HCT116 (cell line): Measurements from ENCODE around the gene TEAD1. TPM values are rescaled to one million over a fixed set of nuclear protein-coding genes. Genes with fewer than 3 reads are reported as not detected.

Source experiments
- ATAC-seq: fragments of 200-7000 bp; cut with Tn5 transposase; 2 replicates; pipeline ENCODE4 v1.9.1; 2020; ENCODE audit warnings: mild to moderate bottlenecking, moderate library complexity
- BruUV-seq: library from RNA; stranded (reverse); fragments of 400-500 nt; replicated peaks from 2 replicates; lab custom pipeline; 2021; lab: Mats Ljungman, UMichigan
- CTCF ChIA-PET: fragments of 300-600 bp; sonication (Branson Sonifier 250); formaldehyde crosslinking; loops from one replicate; lab custom pipeline; 2021; ENCODE audit warnings: antibody characterized with exemption; lab: Charles Lee
- POLR2A ChIA-PET: fragments of 300-600, 350-600 bp; sonication (Branson Sonifier 250); formaldehyde crosslinking; loops from one replicate; lab custom pipeline; 2021; ENCODE audit warnings: antibody characterized with exemption; lab: Charles Lee
- RAD21 ChIA-PET, 2 experiments: fragments of 300-600 bp; sonication (Branson Sonifier 250); formaldehyde crosslinking; loops; one replicate each; lab custom pipeline; 2023; ENCODE audit warnings: low total read pairs in 2 of 2; ENCODE audit not compliant: uncharacterized antibody in 2 of 2, unreplicated experiment in 2 of 2, low non-redundant PET in 1 of 2; lab: Charles Lee
- DNase-seq: peaks from one replicate; pipeline ENCODE4 v3.0.0-alpha.2; 2010; ENCODE audit warnings: low read depth, low spot score
- H2AFZ ChIP-seq: fragments of 200-600 bp; shearing (Covaris generic), sonication (generic); 2 replicates; pipeline ENCODE4 v1.6.1; 2017; ENCODE audit warnings: low read depth, mixed run types, mixed read lengths, antibody characterized with exemption, low read length; ENCODE audit not compliant: poor library complexity, severe bottlenecking
- H3K27ac ChIP-seq: 2 replicates; pipeline ENCODE4 v1.5.1; 2012; ENCODE audit warnings: low read depth, low read length
- H3K27me3 ChIP-seq: fragments of 200-600 bp; sonication (generic); 2 replicates; pipeline ENCODE4 v1.6.1; 2016; ENCODE audit warnings: mixed run types, low read length, mixed read lengths; ENCODE audit not compliant: insufficient read depth
- H3K36me3 ChIP-seq, 2 experiments: fragments of 200-500 bp in 1 of 2; fragments of 200-600 bp in 1 of 2; sonication (Bioruptor generic) in 1 of 2; sonication (generic) in 1 of 2; 2 replicates each; pipeline versions ENCODE4 v1.5.1 to v1.6.1; 2014 to 2016; ENCODE audit warnings: low read length in 2 of 2, inconsistent platforms in 1 of 2, mixed read lengths in 1 of 2, mixed run types in 1 of 2; ENCODE audit not compliant: insufficient read depth in 2 of 2, control insufficient read depth in 1 of 2
- H3K4me1 ChIP-seq, 2 experiments: fragments of 200-600 bp in 1 of 2; sonication (generic) in 1 of 2; 2 replicates each; pipeline versions ENCODE4 v1.5.1 to v1.6.1; 2012 to 2017; ENCODE audit warnings: low read length in 2 of 2, inconsistent platforms in 1 of 2, mild to moderate bottlenecking in 1 of 2, mixed read lengths in 1 of 2, mixed run types in 1 of 2, moderate library complexity in 1 of 2; ENCODE audit not compliant: insufficient read depth in 2 of 2, control insufficient read depth in 1 of 2
- H3K4me2 ChIP-seq: fragments of 200-600 bp; sonication (generic); 2 replicates; pipeline ENCODE4 v1.6.1; 2017; ENCODE audit warnings: mixed run types, low read length, mixed read lengths
- H3K4me3 ChIP-seq, 2 experiments: fragments of 200-600 bp in 1 of 2; sonication (generic) in 1 of 2; replicated peaks in 1 of 2; 2 replicates each; pipeline ENCODE4 v1.5.1; 2011 to 2016; ENCODE audit warnings: low read length in 2 of 2, control low read depth in 1 of 2, low read depth in 1 of 2, mild to moderate bottlenecking in 1 of 2, mixed read lengths in 1 of 2, mixed run types in 1 of 2
- H3K79me2 ChIP-seq: fragments of 200-600 bp; sonication (generic); 2 replicates; pipeline ENCODE4 v1.6.1; 2017; ENCODE audit warnings: mild to moderate bottlenecking, mixed run types, low read length, moderate library complexity, mixed read lengths; ENCODE audit not compliant: insufficient read depth
- H3K9ac ChIP-seq: fragments of 200-600 bp; sonication (generic); 2 replicates; pipeline ENCODE4 v1.6.1; 2016; ENCODE audit warnings: low read length, mixed read lengths
- H3K9me2 ChIP-seq: fragments of 200-600 bp; sonication (generic), shearing (Covaris generic); 2 replicates; pipeline ENCODE4 v1.6.1; 2017; ENCODE audit warnings: mixed run types, mild to moderate bottlenecking, moderate library complexity; ENCODE audit not compliant: insufficient read depth
- H3K9me3 ChIP-seq, 2 experiments: fragments of 200-500 bp in 1 of 2; fragments of 200-600 bp in 1 of 2; sonication (Bioruptor generic) in 1 of 2; sonication (generic) in 1 of 2; 2 replicates each; pipeline ENCODE4 v1.6.1; 2014 to 2017; ENCODE audit warnings: low read length in 2 of 2, mixed read lengths in 2 of 2, inconsistent platforms in 1 of 2, low read depth in 1 of 2, mild to moderate bottlenecking in 1 of 2, mixed run types in 1 of 2, moderate library complexity in 1 of 2; ENCODE audit not compliant: control insufficient read depth in 1 of 2, insufficient read depth in 1 of 2
- H4K20me1 ChIP-seq: fragments of 200-600 bp; sonication (generic), shearing (Covaris generic); 2 replicates; pipeline ENCODE4 v1.6.1; 2017; ENCODE audit warnings: mixed run types, mild to moderate bottlenecking, moderate library complexity; ENCODE audit not compliant: insufficient read depth
- CBX3 ChIP-seq: IDR thresholded peaks from 2 replicates; pipeline ENCODE4 v1.6.1; 2012; ENCODE audit warnings: low read depth
- CEBPB ChIP-seq: IDR thresholded peaks from 2 replicates; pipeline ENCODE4 v1.6.1; 2012; ENCODE audit warnings: low read depth
- CTCF ChIP-seq, 3 experiments: fragments of 200-600 bp in 1 of 3; sonication (generic) in 1 of 3; IDR thresholded peaks in 2 of 3; conservative IDR thresholded peaks in 1 of 3; 2 replicates each; pipeline ENCODE4 v1.5.1; 2012 to 2017; ENCODE audit warnings: low read depth in 2 of 3, low read length in 2 of 3, antibody characterized with exemption in 1 of 3, borderline replicate concordance in 1 of 3, control low read depth in 1 of 3, mild to moderate bottlenecking in 1 of 3, mixed read lengths in 1 of 3, mixed run types in 1 of 3, moderate library complexity in 1 of 3; ENCODE audit not compliant: insufficient read depth in 1 of 3
- EGR1 ChIP-seq: IDR thresholded peaks from 2 replicates; pipeline ENCODE4 v1.6.1; 2012; ENCODE audit warnings: low read depth
- ELF1 ChIP-seq: IDR thresholded peaks from 2 replicates; pipeline ENCODE4 v1.6.1; 2012; ENCODE audit warnings: low read depth, borderline replicate concordance
- EZH2 ChIP-seq: fragments of 200-600 bp; sonication (generic); IDR thresholded peaks from 2 replicates; pipeline ENCODE4 v1.6.1; 2017; ENCODE audit warnings: antibody characterized with exemption, mixed run types
- EZH2phosphoT487 ChIP-seq: fragments of 200-600 bp; IDR thresholded peaks from 2 replicates; pipeline ENCODE4 v1.6.1; 2018; ENCODE audit warnings: antibody characterized with exemption, borderline replicate concordance
- FOSL1 ChIP-seq: IDR thresholded peaks from 2 replicates; pipeline ENCODE4 v1.6.1; 2012; ENCODE audit warnings: low read depth
- JUND ChIP-seq: IDR thresholded peaks from 2 replicates; pipeline ENCODE4 v1.6.1; 2012
- MAX ChIP-seq: IDR thresholded peaks from 2 replicates; pipeline ENCODE4 v1.6.1; 2012
- POLR2A ChIP-seq: IDR thresholded peaks from 2 replicates; pipeline ENCODE4 v1.7.0; 2011; ENCODE audit warnings: borderline replicate concordance; ENCODE audit not compliant: insufficient read depth, insufficient read length; ENCODE audit errors: extremely low read depth
- RAD21 ChIP-seq: IDR thresholded peaks from 2 replicates; pipeline ENCODE4 v1.6.1; 2012; ENCODE audit warnings: low read depth, mild to moderate bottlenecking
- SRF ChIP-seq: IDR thresholded peaks from 2 replicates; pipeline ENCODE4 v1.6.1; 2012; ENCODE audit warnings: low read depth
- TCF7L2 ChIP-seq: IDR thresholded peaks from 2 replicates; pipeline ENCODE4 v1.7.0; 2011; ENCODE audit warnings: borderline replicate concordance, inconsistent platforms; ENCODE audit not compliant: insufficient read depth, insufficient read length; ENCODE audit errors: extremely low read depth
- ZFX ChIP-seq: fragments of 450-650 bp; IDR thresholded peaks from 2 replicates; pipeline ENCODE4 v1.6.1; 2017
- ZNF274 ChIP-seq: fragments of 200-500 bp; sonication (Bioruptor generic); IDR thresholded peaks from 2 replicates; pipeline ENCODE4 v1.6.1; 2014; ENCODE audit warnings: mild to moderate bottlenecking, low read depth, low read length, inconsistent platforms
- intact Hi-C: fragments of 100-400 bp; cut with micrococcal nuclease; formaldehyde crosslinking; loops from 2 replicates; pipeline ENCODE4 v1.10.0; 2022
- total RNA-seq: library from RNA; stranded (reverse); gene quantifications from one replicate; pipeline ENCODE4 v1.2.1, GENCODE V29; 2021; ENCODE audit not compliant: unreplicated experiment

TEAD1 gene
- total RNA-seq, 1 experiment from 2014 or later = 103 TPM

GRCh38 chr11:12642040-12642439 is 32.2 kb upstream of the TEAD1 start:
- Histone ChIP-seq H2AFZ (peak overlapping the region; percentile 97), H3K9me3 (no peaks in the 10 kb centered on the region), H3K4me3 (no peak overlapping the region), H4K20me1 (no peaks in the 10 kb centered on the region), H3K4me1 (peaks cover 6 to 12% of the 10 kb centered on the region in 2 experiments; a peak in 2 of 4 replicates), H3K79me2 (no peaks in the 10 kb centered on the region), H3K27me3 (no peaks in the 10 kb centered on the region), H3K9me2 (no peaks in the 10 kb centered on the region), H3K9ac (no peak overlapping the region), H3K27ac (peak overlapping the region; percentile 18; the same call in 1 of the 2 replicates), H3K4me2 (no peak overlapping the region), H3K36me3 (no peaks in the 10 kb centered on the region)
- CTCF ChIA-PET = interaction anchor here (0.7 to 1.4 kb wide), 2 partner anchors 13 to 42 kb away, joined by 3 to 4 read pairs; no protein-coding TSS in a partner anchor
- TF ChIP-seq EZH2 (no peak), EGR1 (peak; percentile 53; the same call in 1 of the 2 replicates), ZFX (0 out of 2 replicates have a peak, but pooled peaks have one; percentile 14)
- DNase-seq = no peak
- ATAC-seq = peak; percentile 70
- POLR2A ChIA-PET = interaction anchor here (1.0 kb wide), 1 partner anchor 31 kb away, joined by 3 read pairs; no protein-coding TSS in a partner anchor
- intact Hi-C loops = no loop called here
- RAD21 ChIA-PET = no interaction called here
- no TSS peak for BruUV-seq

DNA sequence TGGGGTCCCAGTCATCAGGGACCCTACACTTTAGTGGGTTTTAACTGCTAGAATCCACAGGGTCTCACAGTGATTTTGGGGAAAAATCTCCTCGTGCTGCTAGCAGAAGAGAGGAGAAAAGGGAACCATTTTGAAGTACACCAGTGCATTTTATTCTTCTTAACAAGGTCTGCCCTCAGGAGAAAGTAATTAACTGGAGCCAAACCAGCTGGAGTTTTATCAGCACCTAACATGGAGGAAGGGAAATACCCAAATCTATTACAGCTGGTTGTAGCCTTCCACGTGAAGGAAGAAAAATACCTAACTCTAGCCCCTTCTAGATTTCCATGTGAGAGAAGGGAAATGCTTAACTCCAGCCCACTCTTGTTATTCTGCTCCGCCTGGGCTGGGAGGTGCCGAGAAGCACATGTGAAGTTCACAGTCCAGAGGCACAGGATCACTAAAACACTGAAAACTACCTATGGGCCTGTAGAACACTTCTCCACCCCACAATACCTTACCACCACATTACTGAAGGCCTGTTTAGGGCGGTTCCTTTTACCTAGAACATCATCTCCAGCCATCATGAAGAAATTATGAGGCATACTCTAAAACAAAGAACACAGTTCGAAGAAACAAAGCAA is 31.3 kb upstream of the TEAD1 start:
- Histone ChIP-seq H3K79me2 (no peaks in the 10 kb centered on the region), H3K9me3 (no peaks in the 10 kb centered on the region), H3K27me3 (no peaks in the 10 kb centered on the region), H3K27ac (no peak overlapping the region), H4K20me1 (no peaks in the 10 kb centered on the region), H3K4me3 (no peak overlapping the region), H3K4me2 (no peak overlapping the region), H3K4me1 (peaks cover 6 to 12% of the 10 kb centered on the region in 2 experiments; a peak in 2 of 4 replicates), H2AFZ (peak overlapping the region; percentile 97), H3K36me3 (no peaks in the 10 kb centered on the region), H3K9ac (no peak overlapping the region), H3K9me2 (no peaks in the 10 kb centered on the region)
- ChIA-PET RAD21 (no interaction called here), CTCF (interaction anchor here (0.7 kb wide), 1 partner anchor 12 kb away, joined by 3 read pairs; no protein-coding TSS in a partner anchor), POLR2A (no interaction called here)
- no peak for TF ChIP-seq ELF1
- TF ChIP-seq JUND = no peak
- no peak for TF ChIP-seq RAD21
- no peak for TF ChIP-seq ZNF274
- TF ChIP-seq ZFX = no peak
- no peak for TF ChIP-seq EZH2phosphoT487
- TF ChIP-seq EZH2 = no peak
- no peak for TF ChIP-seq CBX3
- no peak for TF ChIP-seq CEBPB
- no peak for TF ChIP-seq TCF7L2
- TF ChIP-seq CTCF (IDR thresholded peaks at IDR 0.05 in 2 of 3, conservative IDR thresholded peaks at IDR 0.05 in 1 of 3; ENCODE audit: borderline replicate concordance in 1 of 3, insufficient read depth in 1 of 3, low read depth in 2 of 3, low read length in 2 of 3) = no peak
- TF ChIP-seq POLR2A = no peak
- no peak for TF ChIP-seq SRF
- no peak for TF ChIP-seq FOSL1
- TF ChIP-seq MAX = no peak
- DNase-seq (no peak), ATAC-seq (no peak)
- BruUV-seq = no TSS peak
- intact Hi-C loops = no loop called here
